MM.1S (cell line): Measurements from ENCODE around the gene NRIP2.

Source experiments
- DNase-seq: peaks from one replicate; pipeline ENCODE4 v3.0.0-alpha.2; 2015
- H2AFZ ChIP-seq: fragments of 300-600 bp; sonication (generic); 2 replicates; pipeline ENCODE4 v1.6.0; 2016; ENCODE audit warnings: antibody characterized with exemption, low read length
- H3F3A ChIP-seq: fragments of 300-600 bp; sonication (generic); 2 replicates; pipeline ENCODE4 v1.6.1; 2016; ENCODE audit warnings: mild to moderate bottlenecking, antibody characterized with exemption, low read length, moderate library complexity, mixed read lengths; ENCODE audit not compliant: insufficient read depth
- H3K27ac ChIP-seq: fragments of 300-600 bp; sonication (generic); 2 replicates; pipeline ENCODE4 v1.5.1; 2016; ENCODE audit warnings: mild to moderate bottlenecking, low read length
- H3K27me3 ChIP-seq: fragments of 300-600 bp; sonication (generic); replicated peaks from 2 replicates; pipeline ENCODE4 v1.6.0; 2016; ENCODE audit warnings: low read length; ENCODE audit not compliant: insufficient read depth
- H3K36me3 ChIP-seq: fragments of 300-600 bp; sonication (generic); replicated peaks from 2 replicates; pipeline ENCODE4 v1.6.1; 2016; ENCODE audit warnings: mild to moderate bottlenecking, low read length, mixed read lengths; ENCODE audit not compliant: insufficient read depth
- H3K4me1 ChIP-seq: fragments of 300-600 bp; sonication (generic); 2 replicates; pipeline ENCODE4 v1.6.1; 2016; ENCODE audit warnings: low read length, mixed read lengths
- H3K4me2 ChIP-seq: fragments of 300-600 bp; sonication (generic); 2 replicates; pipeline ENCODE4 v1.6.0; 2016; ENCODE audit warnings: low read depth, low read length
- H3K4me3 ChIP-seq: fragments of 300-600 bp; sonication (generic); 2 replicates; pipeline ENCODE4 v1.5.1; 2016; ENCODE audit warnings: low read length, mixed read lengths
- H3K79me2 ChIP-seq: fragments of 300-600 bp; sonication (generic); 2 replicates; pipeline ENCODE4 v1.6.1; 2016; ENCODE audit warnings: mixed run types, low read length, mixed read lengths
- H3K9ac ChIP-seq: fragments of 300-600 bp; sonication (generic); 2 replicates; pipeline ENCODE4 v1.6.1; 2016; ENCODE audit warnings: low read length, mixed read lengths
- H3K9me2 ChIP-seq: fragments of 300-600 bp; sonication (generic); replicated peaks from 2 replicates; pipeline ENCODE4 v1.6.1; 2016; ENCODE audit warnings: mild to moderate bottlenecking, low read length, mixed read lengths; ENCODE audit not compliant: insufficient read depth
- H3K9me3 ChIP-seq: fragments of 300-600 bp; sonication (generic); replicated peaks from 2 replicates; pipeline ENCODE4 v1.6.1; 2016; ENCODE audit warnings: mild to moderate bottlenecking, low read length, mixed read lengths; ENCODE audit not compliant: insufficient read depth
- H4K20me1 ChIP-seq: fragments of 300-600 bp; sonication (generic); 2 replicates; pipeline ENCODE4 v1.6.1; 2016; ENCODE audit warnings: mild to moderate bottlenecking, low read length, moderate library complexity, mixed read lengths; ENCODE audit not compliant: insufficient read depth
- EZH2 ChIP-seq: fragments of 300-600 bp; sonication (generic); optimal IDR thresholded peaks from 2 replicates; pipeline ENCODE3; 2017; ENCODE audit warnings: low read depth, mild to moderate bottlenecking, antibody characterized with exemption, low read length, mixed read lengths
- EZH2phosphoT487 ChIP-seq: fragments of 300-600 bp; sonication (generic); IDR thresholded peaks from 2 replicates; pipeline ENCODE4 v1.6.1; 2018; ENCODE audit warnings: antibody characterized with exemption, low read length
- TF ChIP-seq, protein P1 (sequence below): fragments of 300-600 bp; sonication (generic); IDR thresholded peaks from 2 replicates; pipeline ENCODE4 v1.5.1; 2016; ENCODE audit warnings: antibody characterized with exemption, low read length, mixed read lengths

The NRIP2 gene

GRCh38 chr12:2776129-2776806 lies 58.6 kb downstream of the NRIP2 start:
- Histone ChIP-seq H3K4me1 (no peaks in the 10 kb centered on the region), H3K79me2 (no peaks in the 10 kb centered on the region), H3K4me3 (no peak overlapping the region), H3F3A (no peaks in the 10 kb centered on the region), H2AFZ (no peak overlapping the region), H4K20me1 (no peaks in the 10 kb centered on the region), H3K9me3 (no peaks in the 10 kb centered on the region), H3K9ac (no peak overlapping the region), H3K27ac (no peak overlapping the region), H3K27me3 (no peaks in the 10 kb centered on the region), H3K36me3 (no peaks in the 10 kb centered on the region), H3K9me2 (no peaks in the 10 kb centered on the region), H3K4me2 (no peak overlapping the region)
- DNase-seq: no peak
- TF ChIP-seq EZH2phosphoT487 (no peak), EZH2 (no peak)
- TF ChIP-seq, protein P1, sequence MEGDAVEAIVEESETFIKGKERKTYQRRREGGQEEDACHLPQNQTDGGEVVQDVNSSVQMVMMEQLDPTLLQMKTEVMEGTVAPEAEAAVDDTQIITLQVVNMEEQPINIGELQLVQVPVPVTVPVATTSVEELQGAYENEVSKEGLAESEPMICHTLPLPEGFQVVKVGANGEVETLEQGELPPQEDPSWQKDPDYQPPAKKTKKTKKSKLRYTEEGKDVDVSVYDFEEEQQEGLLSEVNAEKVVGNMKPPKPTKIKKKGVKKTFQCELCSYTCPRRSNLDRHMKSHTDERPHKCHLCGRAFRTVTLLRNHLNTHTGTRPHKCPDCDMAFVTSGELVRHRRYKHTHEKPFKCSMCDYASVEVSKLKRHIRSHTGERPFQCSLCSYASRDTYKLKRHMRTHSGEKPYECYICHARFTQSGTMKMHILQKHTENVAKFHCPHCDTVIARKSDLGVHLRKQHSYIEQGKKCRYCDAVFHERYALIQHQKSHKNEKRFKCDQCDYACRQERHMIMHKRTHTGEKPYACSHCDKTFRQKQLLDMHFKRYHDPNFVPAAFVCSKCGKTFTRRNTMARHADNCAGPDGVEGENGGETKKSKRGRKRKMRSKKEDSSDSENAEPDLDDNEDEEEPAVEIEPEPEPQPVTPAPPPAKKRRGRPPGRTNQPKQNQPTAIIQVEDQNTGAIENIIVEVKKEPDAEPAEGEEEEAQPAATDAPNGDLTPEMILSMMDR: no peak

- Histone ChIP-seq H2AFZ (no peak overlapping the region), H4K20me1 (no peaks in the 10 kb centered on the region), H3K27ac (no peak overlapping the region), H3K9ac (no peak overlapping the region), H3K79me2 (no peaks in the 10 kb centered on the region), H3K36me3 (no peaks in the 10 kb centered on the region), H3K4me2 (no peak overlapping the region), H3K9me3 (no peaks in the 10 kb centered on the region), H3K9me2 (no peaks in the 10 kb centered on the region), H3K4me1 (no peaks in the 10 kb centered on the region), H3K27me3 (no peaks in the 10 kb centered on the region), H3K4me3 (no peak overlapping the region), H3F3A (no peaks in the 10 kb centered on the region)
- TF ChIP-seq, protein P1: no peak
- TF ChIP-seq EZH2phosphoT487 (no peak), EZH2 (no peak)
- DNase-seq: no peak
Measured at GRCh38 chr12:2775431-2775830, 59.4 kb downstream of the NRIP2 start.
